Liver (tissue), 9 donors: ENCODE measurements around the gene WFS1. TPM values are rescaled to one million over a fixed set of nuclear protein-coding genes. Genes with fewer than 3 reads are reported as not detected.

ENCODE experiments used
- DNase-seq: peaks from one replicate; pipeline ENCODE4 v3.0.0-alpha.2; 2017; ENCODE audit warnings: low spot score
- H3K27ac ChIP-seq, 2 donors: one replicate each; pipeline ENCODE4 v1.7.0; 2013; ENCODE audit warnings: inconsistent platforms in 2 of 2, low read length in 2 of 2, control low read depth in 1 of 2, low read depth in 1 of 2, mild to moderate bottlenecking in 1 of 2
- H3K27me3 ChIP-seq, 4 donors: one replicate each; pipeline versions ENCODE4 v1.6.1 to v1.7.0; 2013; ENCODE audit warnings: low read length in 3 of 4, inconsistent platforms in 1 of 4, mild to moderate bottlenecking in 1 of 4, moderate library complexity in 1 of 4; ENCODE audit not compliant: control insufficient read depth in 4 of 4, insufficient read depth in 4 of 4
- H3K36me3 ChIP-seq, 4 donors: one replicate each; pipeline versions ENCODE4 v1.6.1 to v1.7.0; 2013; ENCODE audit warnings: low read length in 3 of 4, mild to moderate bottlenecking in 3 of 4, low read depth in 1 of 4, moderate library complexity in 1 of 4; ENCODE audit not compliant: control insufficient read depth in 4 of 4, insufficient read depth in 3 of 4
- H3K4me1 ChIP-seq, 4 donors: one replicate each; pipeline versions ENCODE4 v1.6.1 to v1.7.0; 2013; ENCODE audit warnings: low read length in 3 of 4, mild to moderate bottlenecking in 3 of 4, moderate library complexity in 1 of 4; ENCODE audit not compliant: control insufficient read depth in 4 of 4, insufficient read depth in 4 of 4
- H3K4me3 ChIP-seq, 3 donors: one replicate each; pipeline versions ENCODE4 v1.6.1 to v1.7.0; 2013; ENCODE audit warnings: low read length in 3 of 3, control low read depth in 1 of 3, low read depth in 1 of 3, mild to moderate bottlenecking in 1 of 3
- H3K9ac ChIP-seq, 2 donors: one replicate each; pipeline ENCODE4 v1.7.0; 2013; ENCODE audit warnings: low read length in 2 of 2, mild to moderate bottlenecking in 2 of 2, moderate library complexity in 2 of 2, control low read depth in 1 of 2, low read depth in 1 of 2
- H3K9me3 ChIP-seq, 4 donors: one replicate each; pipeline versions ENCODE4 v1.6.1 to v1.7.0; 2013; ENCODE audit warnings: low read length in 3 of 4; ENCODE audit not compliant: control insufficient read depth in 4 of 4
- EGR1 ChIP-seq, 2 donors: IDR thresholded peaks; 2 replicates each; pipeline ENCODE4 v1.6.1; 2016 to 2018; ENCODE audit warnings: antibody characterized with exemption in 2 of 2, low read depth in 2 of 2
- FOXA1 ChIP-seq: IDR thresholded peaks from 2 replicates; pipeline ENCODE4 v1.6.1; 2016; ENCODE audit warnings: antibody characterized with exemption
- FOXA2 ChIP-seq: IDR thresholded peaks from 2 replicates; pipeline ENCODE4 v1.6.1; 2016; ENCODE audit warnings: antibody characterized with exemption
- GABPA ChIP-seq, 2 donors: IDR thresholded peaks in 1 of 2; conservative IDR thresholded peaks in 1 of 2; 2 replicates each; pipeline ENCODE4 v1.6.1; 2016; ENCODE audit warnings: antibody characterized with exemption in 2 of 2, mild to moderate bottlenecking in 1 of 2, moderate library complexity in 1 of 2
- HNF4A ChIP-seq, 2 donors: conservative IDR thresholded peaks; 2 replicates each; pipeline ENCODE4 v1.6.1; 2016; ENCODE audit warnings: antibody characterized with exemption in 2 of 2, mild to moderate bottlenecking in 2 of 2
- HNF4G ChIP-seq: IDR thresholded peaks from 2 replicates; pipeline ENCODE4 v1.6.1; 2016; ENCODE audit warnings: antibody characterized with exemption
- JUND ChIP-seq, 2 donors: IDR thresholded peaks; 2 replicates each; pipeline ENCODE4 v1.6.1; 2016; ENCODE audit warnings: antibody characterized with exemption in 2 of 2
- NR2F2 ChIP-seq: IDR thresholded peaks from 2 replicates; pipeline ENCODE4 v1.6.1; 2016; ENCODE audit warnings: antibody characterized with exemption
- RAD21 ChIP-seq, 2 donors: IDR thresholded peaks; 2 replicates each; pipeline ENCODE4 v1.6.1; 2016; ENCODE audit warnings: antibody characterized with exemption in 2 of 2, mild to moderate bottlenecking in 2 of 2
- RXRA ChIP-seq, 2 donors: IDR thresholded peaks; 2 replicates each; pipeline ENCODE4 v1.6.1; 2017 to 2018; ENCODE audit warnings: antibody characterized with exemption in 2 of 2, mild to moderate bottlenecking in 1 of 2
- TAF1 ChIP-seq: conservative IDR thresholded peaks from 2 replicates; pipeline ENCODE4 v1.6.1; 2016; ENCODE audit warnings: antibody characterized with exemption, mild to moderate bottlenecking
- YY1 ChIP-seq: IDR thresholded peaks from 2 replicates; pipeline ENCODE4 v1.6.1; 2016; ENCODE audit warnings: antibody characterized with exemption, mild to moderate bottlenecking
- WGBS: extraction: QIAGEN DNeasy Blood & Tissue Kit; methylation state at CpG from one replicate; pipeline ENCODE4 v1.1.7; 2013; 5-methylcytosine and 5-hydroxymethylcytosine counted together
- polyA plus RNA-seq, 2 donors: library from polyadenylated mRNA; stranded (reverse) in 1 of 2; unstranded in 1 of 2; fragments of 200-250 nt in 1 of 2; fragments of >200 nt in 1 of 2; fragmentation: Nextera tagmentation in 1 of 2; extraction: Ambion mirVana in 1 of 2; gene quantifications; one replicate each; pipeline versions ENCODE4 v1.2.1 to v1.2.3, GENCODE V29; 2013 to 2015
- total RNA-seq, 2 donors: library from RNA; depleted of rRNA; stranded (reverse); fragments of >200 nt; gene quantifications; one replicate each; pipeline ENCODE4 v1.2.3, GENCODE V29; 2014
- TF ChIP-seq, protein P1 (sequence below): IDR thresholded peaks from 2 replicates; pipeline ENCODE4 v1.6.1; 2016; ENCODE audit warnings: antibody characterized with exemption
- TF ChIP-seq, protein P2 (sequence below): fragments of 150-350 bp; IDR thresholded peaks from 2 replicates; pipeline ENCODE4 v1.5.1; 2017; ENCODE audit warnings: improper control_type of control experiment, low read depth, low read length; ENCODE audit not compliant: missing input control
- TF ChIP-seq, protein P3 (sequence below): IDR thresholded peaks from 2 replicates; pipeline ENCODE4 v1.6.1; 2016; ENCODE audit warnings: antibody characterized with exemption, mild to moderate bottlenecking
- TF ChIP-seq, protein P4 (sequence below): IDR thresholded peaks from 2 replicates; pipeline ENCODE4 v1.6.1; 2016; ENCODE audit warnings: antibody characterized with exemption
- TF ChIP-seq, protein P5 (sequence below): IDR thresholded peaks from 2 replicates; pipeline ENCODE4 v1.6.1; 2016; ENCODE audit warnings: antibody characterized with exemption
- donor health status: healthy.
- donor health status: healthy.
- donor health status: healthy.
- donor health status: healthy.
- donor health status: healthy.

The WFS1 gene
- total and polyA plus RNA-seq, 4 donors = 6.0 to 23.9 (median 13.0) TPM

DNA sequence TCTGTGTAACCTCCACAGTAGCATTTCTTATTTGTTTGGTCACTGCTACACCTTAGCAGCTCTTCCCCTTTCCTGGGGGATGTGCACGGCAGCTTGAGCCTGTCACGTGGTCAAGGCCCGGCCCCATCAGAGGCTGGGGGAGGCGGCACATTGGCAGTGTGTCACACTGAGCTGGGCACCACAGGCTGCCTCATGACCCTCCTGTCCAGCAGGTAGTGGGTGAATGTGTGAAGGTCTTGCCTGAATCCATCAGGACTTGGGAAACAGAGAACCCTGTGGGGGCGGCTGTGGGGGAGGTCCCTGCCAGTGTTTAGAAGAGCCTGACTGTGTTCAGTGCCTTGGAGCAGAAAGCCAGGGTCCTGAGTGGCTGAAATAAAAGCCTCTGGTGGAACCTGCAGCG lies 33.2 kb downstream of the WFS1 start:
- peaks cover 5 to 40% (median 6%) of the 10 kb centered on the region in 4 donors for H3K36me3 ChIP-seq
- TF ChIP-seq HNF4A (conservative IDR thresholded peaks at IDR 0.05) = no peak
- no peaks in the 10 kb centered on the region for H3K27me3 ChIP-seq
- no peak overlapping the region for H3K4me3 ChIP-seq
- H3K9me3 ChIP-seq = no peaks in the 10 kb centered on the region
- no peak overlapping the region for H3K9ac ChIP-seq
- no peak for DNase-seq
- 84% methylated on average over 6 of the region's 6 CpGs for WGBS
- H3K27ac ChIP-seq = no peak overlapping the region
- H3K4me1 ChIP-seq = no peaks in the 10 kb centered on the region

- TF ChIP-seq NR2F2 = no peak
- TF ChIP-seq, protein P1, sequence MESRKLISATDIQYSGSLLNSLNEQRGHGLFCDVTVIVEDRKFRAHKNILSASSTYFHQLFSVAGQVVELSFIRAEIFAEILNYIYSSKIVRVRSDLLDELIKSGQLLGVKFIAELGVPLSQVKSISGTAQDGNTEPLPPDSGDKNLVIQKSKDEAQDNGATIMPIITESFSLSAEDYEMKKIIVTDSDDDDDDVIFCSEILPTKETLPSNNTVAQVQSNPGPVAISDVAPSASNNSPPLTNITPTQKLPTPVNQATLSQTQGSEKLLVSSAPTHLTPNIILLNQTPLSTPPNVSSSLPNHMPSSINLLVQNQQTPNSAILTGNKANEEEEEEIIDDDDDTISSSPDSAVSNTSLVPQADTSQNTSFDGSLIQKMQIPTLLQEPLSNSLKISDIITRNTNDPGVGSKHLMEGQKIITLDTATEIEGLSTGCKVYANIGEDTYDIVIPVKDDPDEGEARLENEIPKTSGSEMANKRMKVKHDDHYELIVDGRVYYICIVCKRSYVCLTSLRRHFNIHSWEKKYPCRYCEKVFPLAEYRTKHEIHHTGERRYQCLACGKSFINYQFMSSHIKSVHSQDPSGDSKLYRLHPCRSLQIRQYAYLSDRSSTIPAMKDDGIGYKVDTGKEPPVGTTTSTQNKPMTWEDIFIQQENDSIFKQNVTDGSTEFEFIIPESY = no peak
- no peak for TF ChIP-seq RXRA (IDR thresholded peaks at IDR 0.05)
- TF ChIP-seq YY1 = no peak
- no peak for TF ChIP-seq FOXA2
- TF ChIP-seq HNF4G = no peak
- TF ChIP-seq, protein P2, sequence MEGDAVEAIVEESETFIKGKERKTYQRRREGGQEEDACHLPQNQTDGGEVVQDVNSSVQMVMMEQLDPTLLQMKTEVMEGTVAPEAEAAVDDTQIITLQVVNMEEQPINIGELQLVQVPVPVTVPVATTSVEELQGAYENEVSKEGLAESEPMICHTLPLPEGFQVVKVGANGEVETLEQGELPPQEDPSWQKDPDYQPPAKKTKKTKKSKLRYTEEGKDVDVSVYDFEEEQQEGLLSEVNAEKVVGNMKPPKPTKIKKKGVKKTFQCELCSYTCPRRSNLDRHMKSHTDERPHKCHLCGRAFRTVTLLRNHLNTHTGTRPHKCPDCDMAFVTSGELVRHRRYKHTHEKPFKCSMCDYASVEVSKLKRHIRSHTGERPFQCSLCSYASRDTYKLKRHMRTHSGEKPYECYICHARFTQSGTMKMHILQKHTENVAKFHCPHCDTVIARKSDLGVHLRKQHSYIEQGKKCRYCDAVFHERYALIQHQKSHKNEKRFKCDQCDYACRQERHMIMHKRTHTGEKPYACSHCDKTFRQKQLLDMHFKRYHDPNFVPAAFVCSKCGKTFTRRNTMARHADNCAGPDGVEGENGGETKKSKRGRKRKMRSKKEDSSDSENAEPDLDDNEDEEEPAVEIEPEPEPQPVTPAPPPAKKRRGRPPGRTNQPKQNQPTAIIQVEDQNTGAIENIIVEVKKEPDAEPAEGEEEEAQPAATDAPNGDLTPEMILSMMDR = no peak
- no peak for TF ChIP-seq JUND (IDR thresholded peaks at IDR 0.05)
- TF ChIP-seq, protein P3, sequence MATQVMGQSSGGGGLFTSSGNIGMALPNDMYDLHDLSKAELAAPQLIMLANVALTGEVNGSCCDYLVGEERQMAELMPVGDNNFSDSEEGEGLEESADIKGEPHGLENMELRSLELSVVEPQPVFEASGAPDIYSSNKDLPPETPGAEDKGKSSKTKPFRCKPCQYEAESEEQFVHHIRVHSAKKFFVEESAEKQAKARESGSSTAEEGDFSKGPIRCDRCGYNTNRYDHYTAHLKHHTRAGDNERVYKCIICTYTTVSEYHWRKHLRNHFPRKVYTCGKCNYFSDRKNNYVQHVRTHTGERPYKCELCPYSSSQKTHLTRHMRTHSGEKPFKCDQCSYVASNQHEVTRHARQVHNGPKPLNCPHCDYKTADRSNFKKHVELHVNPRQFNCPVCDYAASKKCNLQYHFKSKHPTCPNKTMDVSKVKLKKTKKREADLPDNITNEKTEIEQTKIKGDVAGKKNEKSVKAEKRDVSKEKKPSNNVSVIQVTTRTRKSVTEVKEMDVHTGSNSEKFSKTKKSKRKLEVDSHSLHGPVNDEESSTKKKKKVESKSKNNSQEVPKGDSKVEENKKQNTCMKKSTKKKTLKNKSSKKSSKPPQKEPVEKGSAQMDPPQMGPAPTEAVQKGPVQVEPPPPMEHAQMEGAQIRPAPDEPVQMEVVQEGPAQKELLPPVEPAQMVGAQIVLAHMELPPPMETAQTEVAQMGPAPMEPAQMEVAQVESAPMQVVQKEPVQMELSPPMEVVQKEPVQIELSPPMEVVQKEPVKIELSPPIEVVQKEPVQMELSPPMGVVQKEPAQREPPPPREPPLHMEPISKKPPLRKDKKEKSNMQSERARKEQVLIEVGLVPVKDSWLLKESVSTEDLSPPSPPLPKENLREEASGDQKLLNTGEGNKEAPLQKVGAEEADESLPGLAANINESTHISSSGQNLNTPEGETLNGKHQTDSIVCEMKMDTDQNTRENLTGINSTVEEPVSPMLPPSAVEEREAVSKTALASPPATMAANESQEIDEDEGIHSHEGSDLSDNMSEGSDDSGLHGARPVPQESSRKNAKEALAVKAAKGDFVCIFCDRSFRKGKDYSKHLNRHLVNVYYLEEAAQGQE = no peak
- TF ChIP-seq TAF1 = no peak
- TF ChIP-seq, protein P4, sequence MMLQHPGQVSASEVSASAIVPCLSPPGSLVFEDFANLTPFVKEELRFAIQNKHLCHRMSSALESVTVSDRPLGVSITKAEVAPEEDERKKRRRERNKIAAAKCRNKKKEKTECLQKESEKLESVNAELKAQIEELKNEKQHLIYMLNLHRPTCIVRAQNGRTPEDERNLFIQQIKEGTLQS = no peak
- no peak for TF ChIP-seq RAD21 (IDR thresholded peaks at IDR 0.05)
- no peak for TF ChIP-seq EGR1 (IDR thresholded peaks at IDR 0.05; ENCODE audit: low read depth in 2 of 2)
- TF ChIP-seq GABPA (IDR thresholded peaks at IDR 0.05 in 1 of 2, conservative IDR thresholded peaks at IDR 0.05 in 1 of 2) = no peak
- no peak for TF ChIP-seq HNF4A (conservative IDR thresholded peaks at IDR 0.05)
- no peak for TF ChIP-seq FOXA1
- TF ChIP-seq, protein P5, sequence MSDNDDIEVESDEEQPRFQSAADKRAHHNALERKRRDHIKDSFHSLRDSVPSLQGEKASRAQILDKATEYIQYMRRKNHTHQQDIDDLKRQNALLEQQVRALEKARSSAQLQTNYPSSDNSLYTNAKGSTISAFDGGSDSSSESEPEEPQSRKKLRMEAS = no peak
- H3K4me3 ChIP-seq = no peak overlapping the region
- H3K27ac ChIP-seq = no peak overlapping the region
- DNase-seq = no peak
- 94% methylated on average over 12 of the region's 12 CpGs for WGBS
- no peaks in the 10 kb centered on the region for H3K27me3 ChIP-seq
- H3K9ac ChIP-seq = no peak overlapping the region
- H3K9me3 ChIP-seq = no peaks in the 10 kb centered on the region
- H3K36me3 ChIP-seq = peaks cover 5 to 34% (median 5%) of the 10 kb centered on the region in 4 donors
- H3K4me1 ChIP-seq = no peaks in the 10 kb centered on the region
These were observed 34.3 kb downstream of the WFS1 start for GRCh38 chr4:6303943-6304342.
